GM10248 (cell line): Measurements from ENCODE around the gene CEP112.

ENCODE experiments used
- CTCF ChIA-PET: fragments of 300-600 bp; sonication (Branson Sonifier 250); formaldehyde crosslinking; extraction: SDS; loops from one replicate; lab custom pipeline; 2021; ENCODE audit warnings: antibody characterized with exemption; lab: Yijun Ruan, JAX
- POLR2A ChIA-PET: fragments of 350-650 bp; sonication (Branson Sonifier 250); formaldehyde crosslinking; extraction: SDS; loops from one replicate; lab custom pipeline; 2020; ENCODE audit warnings: antibody characterized with exemption; lab: Yijun Ruan, JAX
- DNase-seq: peaks from one replicate; pipeline ENCODE4 v3.0.0; 2012; ENCODE audit errors: extremely low spot score
- CTCF ChIP-seq: IDR thresholded peaks from 2 replicates; pipeline ENCODE4 v1.5.1; 2012; ENCODE audit warnings: mild to moderate bottlenecking, low read depth; ENCODE audit errors: extremely low read depth, missing control alignments, control extremely low read depth

CEP112 gene

GRCh38 chr17:66210208-66210574 is 18.3 kb upstream of the CEP112 start:
- DNase-seq = no peak
- ChIA-PET POLR2A (no interaction called here), CTCF (interaction anchor here (1.3 kb wide), 1 partner anchor 12 kb away, joined by 3 read pairs; no protein-coding TSS in a partner anchor)
- no peak for TF ChIP-seq CTCF

GRCh38 chr17:66207936-66208335 is 16.0 kb upstream of the CEP112 start:
- POLR2A ChIA-PET = no interaction called here
- TF ChIP-seq CTCF = no peak
- no peak for DNase-seq
- CTCF ChIA-PET = interaction anchor here (0.9 kb wide), 1 partner anchor 12 kb away, joined by 3 read pairs; no protein-coding TSS in a partner anchor

GRCh38 chr17:66203274-66204015 is 11.5 kb upstream of the CEP112 start:
- no peak for TF ChIP-seq CTCF
- no peak for DNase-seq
- POLR2A ChIA-PET = no interaction called here
- CTCF ChIA-PET = interaction anchor here (1.3 kb wide), 1 partner anchor 9 kb away, joined by 4 read pairs; no protein-coding TSS in a partner anchor

- POLR2A ChIA-PET = no interaction called here
- CTCF ChIA-PET = interaction anchor here (1.0 to 1.1 kb wide), 2 partner anchors 10 to 12 kb away, joined by 3 to 5 read pairs; no protein-coding TSS in a partner anchor
- no peak for TF ChIP-seq CTCF
- no peak for DNase-seq
Measured at GRCh38 chr17:66200685-66201092, 8.8 kb upstream of the CEP112 start.

GRCh38 chr17:66198242-66198641 is 6.3 kb upstream of the CEP112 start:
- CTCF ChIA-PET = interaction anchor here (1.4 to 1.6 kb wide), 2 partner anchors 8 to 11 kb away, joined by 3 read pairs; no protein-coding TSS in a partner anchor

GRCh38 chr17:66192378-66192687 is 400 bp upstream of the CEP112 start:
- no peak for TF ChIP-seq CTCF
- DNase-seq = no peak
- POLR2A ChIA-PET = no interaction called here
- CTCF ChIA-PET = interaction anchor here (1.1 kb wide), 1 partner anchor 28 kb away, joined by 3 read pairs; no protein-coding TSS in a partner anchor

More at GRCh38 chr17:66198242-66198641, 6.3 kb upstream of the CEP112 start:
- no peak for DNase-seq
- POLR2A ChIA-PET = no interaction called here
- TF ChIP-seq CTCF = no peak
